GM19240 (cell line): Measurements from ENCODE around the gene MVB12B.

ENCODE experiments used
- DNase-seq: peaks from one replicate; pipeline ENCODE4 v3.0.0; 2011; ENCODE audit warnings: low spot score; ENCODE audit not compliant: insufficient read length

The MVB12B gene

GRCh38 chr9:126303488-126303887 is 23.1 kb upstream of the MVB12B start:
- DNase-seq: no peak

- DNase-seq: no peak
These were observed 22.2 kb upstream of the MVB12B start for GRCh38 chr9:126304207-126304970.

- DNase-seq: no peak
These were observed 21.7 kb upstream of the MVB12B start for GRCh38 chr9:126304971-126305320.

GRCh38 chr9:126306071-126306647 is 20.5 kb upstream of the MVB12B start:
- DNase-seq: no peak

GRCh38 chr9:126307322-126308061 is 19.1 kb upstream of the MVB12B start:
- DNase-seq: no peak

GRCh38 chr9:126309427-126310189 is 17.0 kb upstream of the MVB12B start:
- DNase-seq: no peak

- no peak for DNase-seq
These were observed 13.8 kb upstream of the MVB12B start for GRCh38 chr9:126312584-126313551.

GRCh38 chr9:126316085-126316655 is 10.5 kb upstream of the MVB12B start:
- no peak for DNase-seq

- no peak for DNase-seq
These were observed 9.1 kb upstream of the MVB12B start for GRCh38 chr9:126317513-126317912.

GRCh38 chr9:126318858-126319257 is 7.8 kb upstream of the MVB12B start:
- no peak for DNase-seq

- DNase-seq: no peak
These were observed 7.0 kb upstream of the MVB12B start for GRCh38 chr9:126319671-126320070.

- DNase-seq: no peak
These were observed 6.3 kb upstream of the MVB12B start for GRCh38 chr9:126320158-126320922.

GRCh38 chr9:126321742-126322141 is 4.9 kb upstream of the MVB12B start:
- no peak for DNase-seq

GRCh38 chr9:126325821-126326220 is 808 bp upstream of the MVB12B start:
- DNase-seq: no peak

- DNase-seq: no peak
These were observed 531 bp downstream of the MVB12B start for GRCh38 chr9:126327006-126327713.

- no peak for DNase-seq
These were observed 1.1 kb downstream of the MVB12B start for GRCh38 chr9:126327714-126328185.

- DNase-seq: no peak
These were observed 1.8 kb downstream of the MVB12B start for GRCh38 chr9:126328407-126328806.

- no peak for DNase-seq
These were observed 3.0 kb downstream of the MVB12B start for GRCh38 chr9:126329476-126330275.
